Measurements from ENCODE around the gene PTGFR.
A peak's percentile ranks its signal among the peaks of the same experiment; 100 is the strongest.

PTGFR gene

GRCh38 chr1:78490861-78491450 is at the start of gene PTGFR:
Gene PTGFR, plus strand, starts transcription at chr1:78490974. Its CDS starts 1,770 bp downstream, at chr1:78492744.
- peak; percentile 31 for DNase-seq

GRCh38 chr1:78441921-78442320 is 48.9 kb upstream of the PTGFR start:
- DNase-seq, result no peak

- DNase-seq, result no peak
These were observed 43.7 kb upstream of the PTGFR start for GRCh38 chr1:78447086-78447485.

DNA sequence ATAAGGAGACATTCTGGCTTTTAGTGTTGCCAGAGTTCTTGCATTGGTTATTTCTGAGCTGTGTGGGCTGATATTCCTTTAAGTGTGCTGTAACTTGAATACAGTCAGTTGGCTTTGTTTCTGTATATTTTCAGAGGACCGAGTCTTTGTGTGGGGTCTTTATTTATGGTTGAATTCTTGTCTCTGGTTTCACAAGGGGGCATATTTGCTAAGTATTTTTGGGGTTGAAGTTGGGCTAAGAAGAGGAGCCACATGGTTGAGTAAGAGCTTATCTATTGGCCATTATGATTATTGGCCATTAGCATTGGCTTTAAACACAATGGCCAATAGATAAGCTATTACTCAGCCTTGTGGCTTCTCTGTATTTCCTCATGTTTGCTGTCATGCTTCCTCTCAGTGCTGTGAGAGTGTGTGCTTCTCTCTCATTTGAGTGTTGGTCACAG is 26.3 kb upstream of the PTGFR start:
- no peak for DNase-seq

GRCh38 chr1:78465143-78465542 is 25.6 kb upstream of the PTGFR start:
- DNase-seq, result no peak

DNA sequence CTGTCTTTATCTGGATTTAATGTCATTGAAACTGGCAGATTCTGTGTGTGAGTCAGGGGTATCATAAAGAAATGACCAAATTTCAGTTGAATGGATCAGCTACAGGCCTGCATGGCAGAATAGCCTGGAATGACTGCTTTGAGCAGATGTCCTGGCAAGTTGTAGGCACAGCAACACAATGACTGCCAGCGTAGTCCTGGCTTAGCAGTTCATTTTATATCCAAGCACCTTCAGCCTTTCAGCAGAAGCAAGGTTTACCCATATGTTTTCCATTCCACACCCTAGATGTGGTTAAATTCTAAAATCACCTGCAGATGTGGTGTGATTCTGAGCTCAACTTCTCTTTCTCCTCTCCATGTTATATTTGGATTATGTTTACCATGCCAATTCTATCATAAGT is 22.3 kb upstream of the PTGFR start:
- DNase-seq, result no peak

- no peak for DNase-seq
These were observed 21.2 kb upstream of the PTGFR start for GRCh38 chr1:78469576-78469975.

DNA sequence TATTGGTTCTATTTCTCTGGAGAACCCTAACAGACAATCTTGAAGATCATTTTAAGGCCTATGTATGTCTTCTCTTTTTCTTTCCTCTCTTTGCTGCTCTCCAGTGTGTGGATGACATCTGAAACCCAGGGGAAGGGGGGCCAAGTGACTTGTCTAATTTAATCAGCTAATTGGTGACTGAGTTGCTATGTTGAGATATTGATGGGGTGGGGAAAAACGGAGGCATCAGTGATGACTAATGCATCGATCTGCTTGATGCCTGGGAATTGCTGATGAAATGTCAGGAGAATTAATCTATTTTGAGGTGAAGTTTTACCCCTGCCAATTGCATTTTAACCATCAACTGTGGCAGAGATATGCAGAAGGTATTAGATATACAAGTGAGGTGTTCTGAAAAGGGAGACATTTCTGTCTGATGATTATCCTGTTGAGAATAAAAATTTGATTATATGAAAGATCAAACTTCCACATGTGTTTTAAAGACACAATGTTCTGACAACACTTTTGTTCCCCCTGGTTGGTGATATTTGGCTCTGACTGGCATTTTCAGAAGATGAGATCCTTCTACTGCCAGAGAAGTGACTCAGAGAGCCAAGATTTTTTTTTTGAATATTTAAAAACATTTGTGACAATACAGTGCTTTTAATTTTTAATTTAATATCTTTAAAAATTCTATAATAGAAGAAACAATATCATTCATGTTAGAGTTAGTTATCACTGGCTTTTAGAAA is 18.7 kb upstream of the PTGFR start:
- DNase-seq, result no peak

DNA sequence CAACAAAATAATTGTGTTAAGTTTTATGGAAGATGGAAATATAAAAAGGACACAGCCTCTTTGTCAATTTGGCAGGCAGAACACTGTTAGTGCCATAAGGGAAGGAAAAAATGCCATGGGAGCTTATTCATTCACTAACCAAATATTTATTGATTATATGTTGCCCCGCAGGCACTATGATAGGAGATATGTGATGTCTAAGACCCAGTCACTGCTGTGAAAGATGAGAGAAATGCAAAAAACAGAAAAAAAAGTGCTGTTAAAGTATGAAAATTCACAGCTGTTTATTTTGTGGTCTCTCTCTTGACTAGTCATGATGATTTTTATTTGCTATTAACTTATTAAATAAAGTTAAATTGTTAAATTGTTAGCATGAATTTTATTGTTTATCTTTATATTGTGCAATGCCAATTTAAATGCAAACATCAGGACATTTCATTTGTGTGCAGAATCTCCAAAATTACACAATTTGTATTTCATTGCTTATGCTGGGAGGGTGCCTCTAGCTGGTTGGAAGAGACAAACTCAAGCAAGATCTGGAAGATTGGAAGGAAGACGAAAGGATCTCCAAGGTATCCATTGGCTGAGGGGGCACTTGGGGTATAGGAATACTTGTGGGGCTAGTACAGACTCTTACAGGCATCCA is 17.8 kb upstream of the PTGFR start:
- DNase-seq, result no peak

GRCh38 chr1:78474092-78474491 is 16.7 kb upstream of the PTGFR start:
- DNase-seq, result no peak

- no peak for DNase-seq
These were observed 14.7 kb upstream of the PTGFR start for GRCh38 chr1:78475888-78476610.

GRCh38 chr1:78483903-78484302 is 6.9 kb upstream of the PTGFR start:
- DNase-seq, result no peak

DNA sequence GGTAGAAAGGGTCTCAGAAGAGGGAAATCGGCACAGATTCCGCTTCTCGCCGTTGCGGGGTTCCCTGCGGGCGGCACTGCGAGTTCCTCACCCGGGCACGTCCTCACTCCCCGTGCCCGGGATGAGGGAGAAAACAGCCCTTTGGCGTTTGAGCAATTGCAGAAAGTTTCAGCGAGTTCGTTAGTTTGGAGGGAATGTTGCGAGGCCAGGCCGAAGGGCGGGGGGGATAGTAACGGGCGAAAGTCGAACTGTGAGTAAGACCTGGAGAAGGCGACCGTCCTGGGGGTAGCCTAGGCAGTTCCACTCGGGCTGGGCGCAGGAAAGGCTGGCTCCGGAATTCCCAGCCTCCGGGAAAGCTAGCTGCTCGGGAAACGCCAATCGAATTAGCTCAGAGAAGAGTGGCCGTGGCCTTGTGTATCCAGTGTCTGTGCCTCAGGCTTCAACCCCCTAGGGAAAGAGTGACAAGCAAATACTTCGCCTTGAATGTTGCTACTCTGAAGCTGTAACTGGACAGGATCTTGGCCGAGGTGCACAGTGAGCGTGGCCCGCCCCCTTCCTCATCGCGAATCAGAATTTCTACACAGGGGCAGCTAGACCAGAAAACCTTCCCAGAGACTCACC is 787 bp downstream of the PTGFR start:
- peak; percentile 42 for DNase-seq

DNA sequence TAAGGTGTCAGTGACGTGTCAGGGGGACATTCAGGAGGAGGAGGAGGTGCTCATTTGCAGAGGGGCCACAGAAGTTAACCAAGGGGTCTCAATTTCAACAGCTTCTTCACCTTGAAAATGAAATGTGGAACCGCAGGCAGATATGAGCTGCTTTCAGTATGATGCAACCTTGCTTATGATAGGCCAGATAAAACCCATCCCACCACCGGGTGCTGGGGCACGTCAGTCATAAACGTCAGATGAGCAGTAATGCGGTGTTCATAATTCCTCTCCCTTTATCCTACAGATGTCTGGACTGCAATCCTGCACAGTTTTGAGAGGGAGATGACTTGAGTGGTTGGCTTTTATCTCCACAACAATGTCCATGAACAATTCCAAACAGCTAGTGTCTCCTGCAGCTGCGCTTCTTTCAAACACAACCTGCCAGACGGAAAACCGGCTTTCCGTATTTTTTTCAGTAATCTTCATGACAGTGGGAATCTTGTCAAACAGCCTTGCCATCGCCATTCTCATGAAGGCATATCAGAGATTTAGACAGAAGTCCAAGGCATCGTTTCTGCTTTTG is 1.7 kb downstream of the PTGFR start:
- DNase-seq, result no peak

DNA sequence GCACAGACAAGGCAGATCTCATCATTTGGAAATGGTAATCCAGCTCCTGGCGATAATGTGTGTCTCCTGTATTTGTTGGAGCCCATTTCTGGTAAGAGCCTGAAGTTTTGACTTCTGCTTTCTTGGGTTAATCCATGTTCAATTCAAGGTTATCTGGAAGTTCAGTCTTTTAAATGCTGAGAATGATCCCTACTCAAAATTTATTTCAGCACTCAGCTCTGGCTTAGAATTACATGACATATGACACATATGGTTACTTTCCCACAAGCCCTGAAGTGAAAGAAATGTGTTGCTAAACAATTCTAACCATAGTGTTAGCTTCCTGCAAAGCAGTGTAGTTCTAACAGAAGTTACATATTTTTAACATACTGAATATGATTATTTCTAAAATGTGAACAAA is 2.7 kb downstream of the PTGFR start:
- DNase-seq, result no peak

- DNase-seq, result no peak
These were observed 6.4 kb downstream of the PTGFR start for GRCh38 chr1:78497201-78497600.

- DNase-seq, result no peak
These were observed 9.8 kb downstream of the PTGFR start for GRCh38 chr1:78500529-78500928.

DNA sequence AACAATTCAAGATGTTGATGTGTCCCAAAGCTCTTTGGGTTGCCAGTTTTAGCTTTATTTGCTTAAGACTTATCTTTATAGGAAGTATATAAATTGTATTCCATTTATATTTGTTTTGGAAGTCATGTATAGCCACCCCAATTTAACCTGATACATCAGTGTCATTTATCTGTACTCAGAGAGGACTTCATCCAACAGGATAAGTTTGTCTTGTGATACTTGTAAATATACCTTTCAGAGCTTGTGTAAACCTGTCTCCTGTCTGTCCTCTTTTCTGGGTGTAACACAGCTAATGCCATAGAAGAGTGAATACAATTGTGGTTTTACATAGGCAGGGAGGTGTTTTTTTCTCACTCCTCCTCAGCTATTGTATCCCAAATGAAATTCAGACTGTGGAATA is 10.4 kb downstream of the PTGFR start:
- no peak for DNase-seq

DNA sequence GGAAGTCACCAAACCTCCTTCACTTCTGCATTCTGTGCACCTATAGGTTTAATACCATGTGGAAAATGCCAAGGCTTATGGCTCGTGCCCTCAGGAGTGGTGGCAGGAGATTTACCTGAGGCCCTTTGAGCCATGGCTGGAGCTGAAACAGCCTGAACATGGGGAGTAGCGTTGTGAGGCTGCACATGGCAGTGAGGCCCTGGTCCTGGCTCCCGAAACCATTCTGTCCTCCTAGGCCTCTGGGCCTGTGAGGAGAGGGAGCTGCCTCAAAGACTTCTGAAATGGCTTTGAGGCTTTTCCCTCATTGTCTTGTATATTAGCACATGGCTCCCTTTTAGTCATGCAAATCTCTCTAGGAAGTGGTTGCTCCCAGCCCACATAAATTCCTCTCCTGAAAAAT is 20.6 kb downstream of the PTGFR start:
- DNase-seq, result no peak

DNA sequence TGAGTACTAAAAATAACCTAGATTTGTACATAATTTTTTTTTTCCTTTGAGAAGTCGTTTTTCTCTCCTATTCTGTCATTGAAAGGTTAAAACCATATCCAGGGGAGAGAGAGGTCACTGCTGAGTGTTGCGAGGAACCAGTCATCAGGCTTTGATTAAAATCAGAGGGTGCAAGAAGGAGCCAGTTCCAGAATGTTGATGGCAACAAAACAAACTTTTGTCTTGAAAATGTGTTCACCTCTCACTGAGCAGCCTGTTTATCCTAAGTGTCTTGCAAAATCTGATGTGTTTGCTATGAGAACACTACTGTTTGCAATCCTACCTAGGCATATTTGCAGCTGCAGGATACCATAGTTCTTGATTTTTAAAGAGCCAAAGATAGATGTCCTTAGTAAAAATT is 25.9 kb downstream of the PTGFR start:
- DNase-seq, result no peak

DNA sequence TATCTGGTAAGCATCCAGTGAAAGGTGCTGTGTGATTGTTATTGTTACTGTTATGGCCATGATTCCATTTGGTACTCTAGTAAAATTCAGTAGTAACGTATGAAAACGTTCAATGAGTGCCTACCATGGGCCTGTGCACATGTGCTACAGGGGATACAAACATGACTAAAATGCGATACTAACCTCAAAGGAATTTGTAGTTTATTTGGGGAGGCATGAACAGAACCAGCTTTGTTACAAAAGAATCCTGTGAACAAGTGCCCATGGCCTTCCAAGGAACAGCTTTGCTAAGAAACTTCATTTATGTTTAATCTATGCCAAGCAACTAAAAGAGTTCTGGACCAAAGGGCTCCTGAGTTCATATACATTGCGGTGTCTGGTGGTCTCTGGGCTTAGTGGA is 28.7 kb downstream of the PTGFR start:
- DNase-seq, result no peak

GRCh38 chr1:78520216-78520615 is 29.4 kb downstream of the PTGFR start:
- DNase-seq, result no peak

- DNase-seq, result no peak
These were observed 30.1 kb downstream of the PTGFR start for GRCh38 chr1:78520843-78521242.

Measured in NCI-H226 (cell line).